Measurements from ENCODE around the gene KMT2D.
A peak's percentile ranks its signal among the peaks of the same experiment; 100 is the strongest.

KMT2D gene

GRCh38 chr12:49019120-49019430 is 41.5 kb downstream of the KMT2D start:
- H2AK5ac ChIP-seq (ENCODE audit: low read depth, low read length), result no peak overlapping the region
- peaks cover 23 to 40% of the 10 kb centered on the region in 2 donors for H3K36me3 ChIP-seq (replicated peaks in 1 of 2; ENCODE audit: control insufficient read depth in 2 of 2, insufficient read depth in 2 of 2, low read length in 2 of 2)
- peak overlapping the region; percentile 73 for H3K27ac ChIP-seq (replicated peaks; ENCODE audit: low read length)
- no peak overlapping the region for H3K23ac ChIP-seq (ENCODE audit: low read depth, low read length, poor library complexity)
- no peak overlapping the region for H2BK120ac ChIP-seq (ENCODE audit: low read depth, low read length)
- H4K8ac ChIP-seq (ENCODE audit: low read depth, low read length), result no peak overlapping the region
- H3K9me3 ChIP-seq (replicated peaks in 1 of 2; ENCODE audit: control insufficient read depth in 2 of 2, insufficient read depth in 1 of 2, low read depth in 1 of 2, low read length in 2 of 2), result peaks cover 0 to 2% of the 10 kb centered on the region in 2 donors
- H3K27me3 ChIP-seq (ENCODE audit: control insufficient read depth in 3 of 3, insufficient read depth in 3 of 3, low read depth in 1 of 3, low read length in 3 of 3), result no peaks in the 10 kb centered on the region
- H2AFZ ChIP-seq (ENCODE audit: low read length), result peak overlapping the region; percentile 79
- H2BK5ac ChIP-seq (ENCODE audit: low read length), result no peak overlapping the region
- H3K9ac ChIP-seq (ENCODE audit: low read depth, low read length, poor library complexity), result no peak overlapping the region
- no peak overlapping the region for H2BK12ac ChIP-seq (ENCODE audit: low read length)
- no peak overlapping the region for H4K91ac ChIP-seq (ENCODE audit: low read depth, low read length, poor library complexity)
- peaks cover 5 to 6% of the 10 kb centered on the region in 2 donors for H3K4me1 ChIP-seq (ENCODE audit: control insufficient read depth in 2 of 2, insufficient read depth in 1 of 2, low read depth in 1 of 2, low read length in 2 of 2)
- H3K4ac ChIP-seq (ENCODE audit: low read length), result no peak overlapping the region
- H3K4me3 ChIP-seq (ENCODE audit: low read length in 2 of 2), result peak overlapping the region; percentile 79 to 83
- peaks cover 3% of the 10 kb centered on the region for H3K79me1 ChIP-seq (ENCODE audit: low read depth, low read length)
- H3K18ac ChIP-seq (ENCODE audit: low read length), result no peak overlapping the region
- H2BK15ac ChIP-seq (ENCODE audit: low read length), result no peak overlapping the region
- no peak overlapping the region for H3K14ac ChIP-seq (ENCODE audit: low read length)
- DNase-seq (ENCODE audit: low spot score), result no peak
- no CpG with 5 or more reads among the region's 8 CpGs for WGBS, 2 donors (ENCODE audit: extremely low coverage in 2 of 2, insufficient read length in 2 of 2, insufficient replicate concordance in 1 of 2)
- H3K4me2 ChIP-seq (ENCODE audit: insufficient read depth, low read length, poor library complexity, severe bottlenecking), result peak overlapping the region; percentile 55

- H3K4me3 ChIP-seq (ENCODE audit: low read length in 2 of 2), result peak within 1 kb of the TSS; percentile 83 to 90
- H2BK15ac ChIP-seq (ENCODE audit: low read length), result peak within 1 kb of the TSS; percentile 99
- H2BK5ac ChIP-seq (ENCODE audit: low read length), result peak within 1 kb of the TSS; percentile 93
- peaks cover 5 to 6% of the 10 kb centered on the region in 2 donors for H3K4me1 ChIP-seq (ENCODE audit: control insufficient read depth in 2 of 2, insufficient read depth in 1 of 2, low read depth in 1 of 2, low read length in 2 of 2)
- H3K14ac ChIP-seq (ENCODE audit: low read length), result no peak within 1 kb of the TSS
- peak within 1 kb of the TSS; percentile 85 for H3K9ac ChIP-seq (ENCODE audit: low read depth, low read length, poor library complexity)
- peaks cover 3% of the 10 kb centered on the region for H3K79me1 ChIP-seq (ENCODE audit: low read depth, low read length)
- no peak within 1 kb of the TSS for H3K4ac ChIP-seq (ENCODE audit: low read length)
- H3K36me3 ChIP-seq (replicated peaks in 1 of 2; ENCODE audit: control insufficient read depth in 2 of 2, insufficient read depth in 2 of 2, low read length in 2 of 2), result peaks cover 20 to 34% of the 10 kb centered on the region in 2 donors
- peaks cover 0 to 2% of the 10 kb centered on the region in 2 donors for H3K9me3 ChIP-seq (replicated peaks in 1 of 2; ENCODE audit: control insufficient read depth in 2 of 2, insufficient read depth in 1 of 2, low read depth in 1 of 2, low read length in 2 of 2)
- peak; percentile 95 for DNase-seq (ENCODE audit: low spot score)
- H3K4me2 ChIP-seq (ENCODE audit: insufficient read depth, low read length, poor library complexity, severe bottlenecking), result peak within 1 kb of the TSS; percentile 88
- H3K27ac ChIP-seq (replicated peaks; ENCODE audit: low read length), result peak within 1 kb of the TSS; percentile 93
- H2AFZ ChIP-seq (ENCODE audit: low read length), result peak within 1 kb of the TSS; percentile 91
- no peak within 1 kb of the TSS for H4K91ac ChIP-seq (ENCODE audit: low read depth, low read length, poor library complexity)
- no peak within 1 kb of the TSS for H2BK12ac ChIP-seq (ENCODE audit: low read length)
- no peaks in the 10 kb centered on the region for H3K27me3 ChIP-seq (ENCODE audit: control insufficient read depth in 3 of 3, insufficient read depth in 3 of 3, low read depth in 1 of 3, low read length in 3 of 3)
- peak within 1 kb of the TSS; percentile 67 for H2BK120ac ChIP-seq (ENCODE audit: low read depth, low read length)
- H4K8ac ChIP-seq (ENCODE audit: low read depth, low read length), result no peak within 1 kb of the TSS
- peak within 1 kb of the TSS; percentile 97 for H3K23ac ChIP-seq (ENCODE audit: low read depth, low read length, poor library complexity)
- H3K18ac ChIP-seq (ENCODE audit: low read length), result peak within 1 kb of the TSS; percentile 98
- no CpG with 5 or more reads among the region's 59 CpGs for WGBS, 2 donors (ENCODE audit: extremely low coverage in 2 of 2, insufficient read length in 2 of 2, insufficient replicate concordance in 1 of 2)
- H2AK5ac ChIP-seq (ENCODE audit: low read depth, low read length), result peak within 1 kb of the TSS; percentile 76
Measured at GRCh38 chr12:49018261-49019119, 42.1 kb downstream of the KMT2D start, which contains the start of gene PRKAG1. PRKAG1 (minus strand) TSS chr12:49018776; CDS start chr12:49018740, 36 bp downstream.

GRCh38 chr12:49017891-49018260 is 42.7 kb downstream of the KMT2D start:
- no peak overlapping the region for H2BK12ac ChIP-seq (ENCODE audit: low read length)
- no peak overlapping the region for H4K91ac ChIP-seq (ENCODE audit: low read depth, low read length, poor library complexity)
- no peak overlapping the region for H2BK120ac ChIP-seq (ENCODE audit: low read depth, low read length)
- peak overlapping the region; percentile 93 for H3K27ac ChIP-seq (replicated peaks; ENCODE audit: low read length)
- H3K18ac ChIP-seq (ENCODE audit: low read length), result peak overlapping the region; percentile 98
- peaks cover 3% of the 10 kb centered on the region for H3K79me1 ChIP-seq (ENCODE audit: low read depth, low read length)
- DNase-seq (ENCODE audit: low spot score), result no peak
- H4K8ac ChIP-seq (ENCODE audit: low read depth, low read length), result no peak overlapping the region
- H3K4me1 ChIP-seq (ENCODE audit: control insufficient read depth in 2 of 2, insufficient read depth in 1 of 2, low read depth in 1 of 2, low read length in 2 of 2), result peaks cover 5 to 6% of the 10 kb centered on the region in 2 donors
- peaks cover 16 to 30% of the 10 kb centered on the region in 2 donors for H3K36me3 ChIP-seq (replicated peaks in 1 of 2; ENCODE audit: control insufficient read depth in 2 of 2, insufficient read depth in 2 of 2, low read length in 2 of 2)
- peak overlapping the region; percentile 85 for H3K9ac ChIP-seq (ENCODE audit: low read depth, low read length, poor library complexity)
- H3K4me2 ChIP-seq (ENCODE audit: insufficient read depth, low read length, poor library complexity, severe bottlenecking), result peak overlapping the region; percentile 88
- H2AK5ac ChIP-seq (ENCODE audit: low read depth, low read length), result peak overlapping the region; percentile 76
- WGBS, 2 donors (ENCODE audit: extremely low coverage in 2 of 2, insufficient read length in 2 of 2, insufficient replicate concordance in 1 of 2), result no CpG with 5 or more reads among the region's 8 CpGs
- H3K4ac ChIP-seq (ENCODE audit: low read length), result no peak overlapping the region
- peak overlapping the region; percentile 99 for H2BK15ac ChIP-seq (ENCODE audit: low read length)
- peak overlapping the region; percentile 91 for H2AFZ ChIP-seq (ENCODE audit: low read length)
- H2BK5ac ChIP-seq (ENCODE audit: low read length), result peak overlapping the region; percentile 93
- peaks cover 0 to 2% of the 10 kb centered on the region in 2 donors for H3K9me3 ChIP-seq (replicated peaks in 1 of 2; ENCODE audit: control insufficient read depth in 2 of 2, insufficient read depth in 1 of 2, low read depth in 1 of 2, low read length in 2 of 2)
- peak overlapping the region; percentile 97 for H3K23ac ChIP-seq (ENCODE audit: low read depth, low read length, poor library complexity)
- H3K4me3 ChIP-seq (ENCODE audit: low read length in 2 of 2), result peak overlapping the region; percentile 83 to 90
- H3K14ac ChIP-seq (ENCODE audit: low read length), result no peak overlapping the region
- H3K27me3 ChIP-seq (ENCODE audit: control insufficient read depth in 3 of 3, insufficient read depth in 3 of 3, low read depth in 1 of 3, low read length in 3 of 3), result no peaks in the 10 kb centered on the region

GRCh38 chr12:49015196-49015595 is 45.4 kb downstream of the KMT2D start:
- no peak overlapping the region for H4K91ac ChIP-seq (ENCODE audit: low read depth, low read length, poor library complexity)
- H2BK120ac ChIP-seq (ENCODE audit: low read depth, low read length), result no peak overlapping the region
- no peak overlapping the region for H2AFZ ChIP-seq (ENCODE audit: low read length)
- no peaks in the 10 kb centered on the region for H3K27me3 ChIP-seq (ENCODE audit: control insufficient read depth in 3 of 3, insufficient read depth in 3 of 3, low read depth in 1 of 3, low read length in 3 of 3)
- H3K27ac ChIP-seq (replicated peaks; ENCODE audit: low read length), result no peak overlapping the region
- H4K8ac ChIP-seq (ENCODE audit: low read depth, low read length), result no peak overlapping the region
- no peaks in the 10 kb centered on the region for H3K9me3 ChIP-seq (replicated peaks in 1 of 2; ENCODE audit: control insufficient read depth in 2 of 2, insufficient read depth in 1 of 2, low read depth in 1 of 2, low read length in 2 of 2)
- peaks cover 2% of the 10 kb centered on the region for H3K79me1 ChIP-seq (ENCODE audit: low read depth, low read length)
- H3K14ac ChIP-seq (ENCODE audit: low read length), result no peak overlapping the region
- no peak overlapping the region for H3K18ac ChIP-seq (ENCODE audit: low read length)
- H3K23ac ChIP-seq (ENCODE audit: low read depth, low read length, poor library complexity), result no peak overlapping the region
- WGBS, 2 donors (ENCODE audit: extremely low coverage in 2 of 2, insufficient read length in 2 of 2, insufficient replicate concordance in 1 of 2), result no CpG with 5 or more reads among the region's 1 CpG
- H3K4me3 ChIP-seq (ENCODE audit: low read length in 2 of 2), result no peak overlapping the region
- no peak overlapping the region for H3K4ac ChIP-seq (ENCODE audit: low read length)
- H2BK15ac ChIP-seq (ENCODE audit: low read length), result no peak overlapping the region
- H3K36me3 ChIP-seq (replicated peaks in 1 of 2; ENCODE audit: control insufficient read depth in 2 of 2, insufficient read depth in 2 of 2, low read length in 2 of 2), result peaks cover 0 to 17% of the 10 kb centered on the region in 2 donors
- no peak overlapping the region for H2BK12ac ChIP-seq (ENCODE audit: low read length)
- H2AK5ac ChIP-seq (ENCODE audit: low read depth, low read length), result no peak overlapping the region
- no peak for DNase-seq (ENCODE audit: low spot score)
- H2BK5ac ChIP-seq (ENCODE audit: low read length), result no peak overlapping the region
- peaks cover 5 to 6% of the 10 kb centered on the region in 2 donors for H3K4me1 ChIP-seq (ENCODE audit: control insufficient read depth in 2 of 2, insufficient read depth in 1 of 2, low read depth in 1 of 2, low read length in 2 of 2)
- no peak overlapping the region for H3K9ac ChIP-seq (ENCODE audit: low read depth, low read length, poor library complexity)
- H3K4me2 ChIP-seq (ENCODE audit: insufficient read depth, low read length, poor library complexity, severe bottlenecking), result no peak overlapping the region

Data from neuronal stem cell (in vitro differentiated cells).